NCI-H526 treated with DMSO at 0.1 percent for 48 hours (cell line): ENCODE measurements around the gene CEL.
"Not testable (repeated sequence)": the region's sequence is repeated elsewhere in the genome, so short reads cannot be mapped to it uniquely, and the experiment has no call there.

Experiments used
- DNase-seq: peaks from one replicate; lab custom pipeline; 2025; lab: John Stamatoyannopoulos, UW

The CEL gene

DNA sequence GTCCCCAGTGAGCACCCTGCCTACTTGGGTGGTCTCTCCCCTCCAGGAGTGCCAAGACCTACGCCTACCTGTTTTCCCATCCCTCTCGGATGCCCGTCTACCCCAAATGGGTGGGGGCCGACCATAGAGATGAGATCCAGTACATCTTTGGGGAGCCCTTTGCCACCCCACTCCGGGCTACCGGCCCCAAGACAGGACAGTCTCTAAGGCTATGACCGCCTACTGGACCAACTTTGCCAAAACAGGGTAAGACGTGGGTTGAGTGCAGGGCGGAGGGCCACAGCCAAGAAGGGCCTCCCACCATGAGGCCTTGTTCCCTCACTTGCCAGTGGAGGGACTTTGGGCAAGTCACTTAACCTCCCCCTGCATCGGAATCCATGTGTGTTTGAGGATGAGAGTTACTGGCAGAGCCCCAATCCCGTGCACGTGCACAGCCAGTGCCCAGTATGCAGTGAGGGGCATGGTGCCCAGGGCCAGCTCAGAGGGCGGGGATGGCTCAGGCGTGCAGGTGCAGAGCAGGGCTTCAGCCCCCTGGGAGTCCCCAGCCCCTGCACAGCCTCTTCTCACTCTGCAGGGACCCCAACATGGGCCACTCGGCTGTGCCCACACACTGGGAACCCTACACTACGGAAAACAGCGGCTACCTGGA lies 24.6 kb downstream of the CEL start:
- not testable (repeated sequence) for DNase-seq

DNA sequence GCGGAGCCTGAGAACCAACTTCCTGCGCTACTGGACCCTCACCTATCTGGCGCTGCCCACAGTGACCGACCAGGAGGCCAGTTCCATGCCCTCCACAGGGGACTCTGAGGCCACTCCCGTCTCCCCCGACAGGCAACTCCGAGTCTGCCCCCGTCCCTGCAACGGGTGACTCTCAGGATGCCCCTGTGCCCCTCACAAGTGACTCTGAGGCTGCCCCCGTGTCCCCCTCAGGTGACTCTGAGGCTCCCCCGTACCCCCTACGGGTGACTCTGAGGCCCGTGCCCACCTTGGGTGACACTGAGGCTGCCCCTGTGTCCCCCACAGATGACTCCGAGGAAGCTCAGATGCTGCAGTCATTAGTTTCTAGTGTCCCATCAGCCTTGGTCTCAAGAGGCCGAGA lies 25.1 kb downstream of the CEL start:
- no peak for DNase-seq

GRCh38 chr9:133087429-133088145 lies 25.8 kb downstream of the CEL start:
- no peak for DNase-seq

- DNase-seq, result no peak
Observed at GRCh38 chr9:133088146-133088750, 26.5 kb downstream of the CEL start.

DNA sequence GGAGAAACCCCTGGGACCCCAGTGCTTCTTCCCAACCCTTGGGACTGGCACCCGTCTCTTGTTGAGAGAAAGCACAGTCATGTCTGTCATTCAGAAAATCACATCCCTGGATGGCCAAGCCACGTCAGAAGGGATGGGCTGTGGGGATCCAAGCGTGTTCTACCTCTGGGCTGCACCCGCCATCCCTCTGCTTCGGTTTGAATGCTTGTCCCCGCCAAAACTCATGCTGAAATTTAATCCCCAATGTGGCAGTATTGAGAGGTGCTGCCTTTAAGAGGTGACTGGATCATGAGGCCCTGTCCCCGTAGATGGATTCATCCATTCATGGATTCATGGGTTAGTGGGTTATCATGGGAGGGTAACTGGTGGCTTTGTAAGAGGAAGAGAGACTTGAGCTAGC lies 27.0 kb downstream of the CEL start:
- no peak for DNase-seq

DNA sequence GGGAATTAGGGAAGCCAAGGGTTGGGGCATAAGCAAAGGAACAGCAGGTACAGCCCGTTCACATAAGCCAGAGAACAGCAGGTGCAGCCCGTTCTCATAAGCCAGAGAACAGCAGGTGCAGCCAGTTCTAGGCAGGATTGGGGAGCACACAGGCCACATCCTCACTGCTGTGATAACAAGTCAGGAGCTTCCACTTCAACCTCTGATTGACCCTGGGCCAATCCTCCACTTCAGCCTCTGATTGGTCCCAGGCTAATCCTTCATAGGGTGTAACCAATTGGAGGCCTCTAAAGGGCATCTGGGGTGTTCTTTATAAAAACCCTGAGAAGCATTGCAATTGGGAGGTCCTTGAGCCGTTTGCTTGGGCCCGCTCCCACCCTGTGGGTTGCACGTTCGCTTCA lies 27.5 kb downstream of the CEL start:
- DNase-seq, result no peak

- no peak for DNase-seq
Observed at GRCh38 chr9:133090187-133090586, 28.4 kb downstream of the CEL start.

- no peak for DNase-seq
Observed at GRCh38 chr9:133090752-133091385, 29.1 kb downstream of the CEL start.

DNA sequence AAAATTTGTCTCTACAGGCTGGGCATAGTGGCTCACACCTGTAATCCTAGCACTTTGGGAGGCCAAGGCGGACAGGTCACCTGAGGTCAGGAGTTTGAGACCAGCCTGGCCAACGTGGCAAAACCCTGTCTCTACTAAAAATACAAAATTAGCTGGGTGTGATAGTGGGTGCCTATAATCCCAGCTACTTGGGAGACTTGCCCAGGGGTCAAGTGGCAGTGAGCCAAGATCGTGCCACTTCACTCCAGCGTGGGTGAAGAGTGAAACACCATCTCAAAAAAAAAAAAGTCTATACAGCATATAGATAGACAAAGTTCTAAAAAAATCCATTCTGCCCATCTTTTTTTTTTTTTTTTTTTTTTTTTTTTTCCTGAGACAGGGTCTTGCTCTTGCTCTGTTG lies 32.6 kb downstream of the CEL start:
- DNase-seq, result not testable (repeated sequence)

DNA sequence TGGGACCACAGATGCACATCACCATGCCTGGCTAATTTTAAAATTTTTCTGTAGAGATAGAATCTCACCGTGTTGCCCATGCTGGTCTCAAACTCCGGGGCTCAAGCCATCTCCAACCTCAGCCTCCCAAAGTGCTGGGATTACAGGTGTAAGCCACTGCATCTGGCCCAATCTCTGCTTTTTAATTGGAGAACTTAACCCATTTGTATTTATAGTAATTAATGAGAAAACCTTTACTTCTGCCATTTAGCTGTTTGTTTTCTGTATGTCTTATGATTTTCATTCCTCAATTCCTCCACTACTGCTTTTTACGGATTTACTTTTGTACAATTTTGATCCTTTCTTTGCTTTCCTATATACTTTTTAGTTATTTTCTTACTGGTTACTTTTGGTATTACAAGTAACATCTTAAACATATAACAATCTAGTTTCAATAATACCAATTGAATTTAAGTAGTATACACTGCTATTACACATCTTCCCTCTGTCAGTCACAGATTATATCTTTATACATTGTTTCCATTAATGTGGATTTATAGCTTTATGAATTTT lies 33.1 kb downstream of the CEL start:
- no peak for DNase-seq

GRCh38 chr9:133098104-133098754 lies 36.4 kb downstream of the CEL start:
- DNase-seq, result no peak

- DNase-seq, result no peak
Observed at GRCh38 chr9:133098871-133099270, 37.1 kb downstream of the CEL start.

GRCh38 chr9:133099726-133100505 lies 38.1 kb downstream of the CEL start:
- no peak for DNase-seq

DNA sequence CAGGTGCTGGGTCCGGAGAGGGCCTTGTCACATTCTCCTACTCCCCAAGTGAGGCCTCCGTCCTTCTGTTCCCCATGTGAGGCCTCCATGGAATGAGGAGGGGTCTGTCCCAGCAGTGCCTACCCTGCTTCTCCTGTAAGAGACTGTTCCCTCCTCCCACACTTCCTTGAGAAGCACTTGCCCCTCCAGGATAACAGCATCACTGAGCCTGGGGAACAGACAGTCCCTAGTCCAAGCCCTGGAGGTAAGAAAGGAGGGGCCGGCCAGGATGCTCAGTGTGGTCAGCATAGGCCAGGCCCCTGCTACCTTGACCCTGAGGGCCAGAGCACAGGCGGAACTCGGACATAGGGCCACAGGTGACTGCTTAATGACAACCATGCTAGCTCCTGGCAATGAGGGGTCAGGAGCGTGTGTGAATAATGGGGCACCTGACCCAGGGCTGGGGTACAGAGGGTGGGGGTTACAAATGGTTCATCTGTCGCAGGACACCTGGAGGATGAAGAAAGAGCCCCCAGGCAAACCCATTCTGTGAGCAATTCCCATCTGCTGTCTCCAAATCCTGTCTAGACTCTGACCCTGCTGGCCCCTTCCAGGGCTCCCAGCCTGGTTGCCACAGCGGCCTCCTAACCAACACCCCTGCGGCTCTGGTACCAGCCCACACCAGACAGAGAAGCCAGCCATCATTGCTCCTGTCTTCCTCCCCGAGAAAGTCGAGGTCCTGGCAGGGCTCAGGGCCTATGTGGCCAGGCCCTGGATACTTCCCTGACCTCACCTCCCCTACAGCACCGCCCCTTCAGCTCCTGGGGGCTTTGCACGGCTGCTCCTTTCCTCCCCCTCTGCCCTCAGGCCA lies 39.0 kb downstream of the CEL start:
- DNase-seq, result no peak

DNA sequence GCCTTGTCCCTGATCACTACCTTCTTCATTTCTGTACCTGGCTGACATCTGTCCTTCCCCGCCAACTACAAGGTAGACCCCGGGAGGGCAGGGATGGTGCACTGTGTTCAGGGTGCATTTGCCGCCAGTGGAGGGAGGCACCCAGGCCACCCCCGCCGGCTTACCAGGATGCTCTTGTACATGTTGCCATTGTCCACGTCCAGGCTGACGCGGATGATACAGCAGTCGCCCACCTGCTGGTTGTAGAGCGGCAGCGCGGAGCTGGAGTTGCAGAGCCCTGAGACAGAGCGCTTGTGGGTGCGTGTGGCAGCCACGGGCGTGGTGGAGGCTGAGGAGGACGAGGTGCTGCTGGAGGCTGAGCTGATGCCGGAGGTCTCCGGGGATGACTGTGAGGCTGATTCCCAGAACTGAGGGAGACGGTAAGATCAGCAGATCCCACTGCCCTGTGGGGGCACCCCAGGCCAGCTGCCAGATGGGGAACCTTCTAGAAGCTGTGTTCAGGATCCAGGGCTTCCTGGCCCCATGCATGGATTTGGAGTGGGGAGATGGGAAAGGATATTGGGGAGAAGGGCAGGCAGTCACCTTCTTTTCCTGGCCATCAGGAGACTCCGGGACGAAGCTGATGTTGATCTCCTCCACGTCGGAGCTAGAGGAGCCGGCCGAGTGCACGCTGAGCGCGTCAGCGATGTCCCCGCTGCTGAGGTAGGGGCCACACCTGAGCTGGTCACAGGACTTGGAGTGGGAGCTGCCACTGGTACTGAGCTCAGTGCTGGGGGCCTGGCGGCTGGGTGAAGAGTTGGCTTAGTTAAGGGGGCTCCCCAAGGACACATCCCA lies 39.8 kb downstream of the CEL start:
- no peak for DNase-seq

DNA sequence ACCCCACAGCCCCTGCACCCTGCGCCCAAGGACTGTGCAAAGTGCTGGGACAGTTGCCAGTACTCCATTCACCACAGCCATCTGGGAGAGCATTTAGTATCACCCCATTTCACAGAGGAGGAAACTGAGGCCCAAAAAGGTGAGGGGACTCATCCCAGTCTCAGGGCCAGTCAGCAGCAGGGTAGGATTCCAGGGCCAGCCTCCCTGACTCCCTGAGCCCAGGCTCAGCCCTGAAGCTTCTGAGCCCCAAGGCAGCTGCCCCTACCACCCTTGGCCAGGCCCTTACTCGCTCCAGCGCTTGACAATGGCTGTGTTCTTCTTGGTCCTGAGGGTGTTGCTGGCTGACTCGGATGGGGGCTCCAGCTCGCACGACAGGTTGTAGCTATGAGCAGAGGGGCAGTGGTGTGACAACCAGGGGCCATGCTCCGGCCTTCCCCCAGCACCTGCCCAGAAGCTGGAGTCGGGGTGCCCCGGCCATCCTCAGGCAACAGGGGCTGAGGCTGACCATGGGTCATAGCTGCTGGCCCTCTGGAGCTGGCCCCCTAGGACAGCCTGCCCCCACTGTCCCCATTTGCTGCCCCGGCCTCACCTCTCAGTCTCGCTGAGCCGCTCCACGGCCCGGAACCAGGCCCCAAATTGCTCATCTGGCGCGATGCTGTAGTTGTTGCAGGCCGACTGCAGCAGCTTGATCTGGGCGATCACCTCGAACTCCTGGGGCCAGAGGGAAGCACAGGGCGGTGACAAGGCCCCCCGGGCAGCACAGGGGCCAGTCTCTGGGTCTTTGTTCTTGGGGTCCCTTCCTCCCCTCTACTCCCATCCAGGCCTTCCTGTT lies 40.6 kb downstream of the CEL start:
- DNase-seq, result no peak

DNA sequence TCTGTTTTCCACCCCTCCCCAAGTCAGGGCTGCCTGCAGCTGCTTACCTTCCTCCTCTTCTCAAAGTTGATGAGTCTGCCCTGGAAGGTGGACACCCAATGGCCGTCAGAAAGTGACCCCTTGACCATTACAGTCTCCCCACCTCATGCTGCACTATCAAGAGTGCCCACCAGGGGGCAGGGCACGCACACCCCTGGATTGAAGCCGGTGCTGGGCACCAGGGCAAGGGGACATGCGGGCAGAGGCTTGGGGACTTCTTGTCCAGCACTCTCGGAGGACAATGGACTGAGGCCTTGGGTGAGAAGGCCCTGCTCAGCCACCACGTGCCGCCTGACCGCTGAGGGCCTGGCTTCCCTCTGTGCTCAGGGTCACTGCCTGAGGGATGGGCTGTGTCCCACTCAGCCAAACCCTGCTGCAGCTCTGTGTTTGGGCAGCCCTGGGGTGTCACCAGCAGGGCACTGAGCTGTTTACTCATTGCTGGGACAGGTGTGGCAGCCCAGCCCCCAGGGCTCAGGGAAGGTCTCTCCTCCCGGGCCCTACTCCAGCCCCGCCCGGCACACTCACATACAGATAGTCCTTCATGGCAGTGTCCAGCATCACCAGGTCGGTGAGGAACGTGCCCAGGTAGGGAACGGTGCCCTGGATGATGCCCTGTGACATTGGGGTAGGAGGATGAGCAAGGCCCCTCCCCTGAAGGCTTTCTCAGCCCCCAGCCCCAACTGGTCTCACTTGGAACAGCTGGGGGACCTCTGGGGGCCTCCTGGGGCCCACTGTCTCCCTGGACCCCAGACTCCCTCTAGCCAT lies 41.6 kb downstream of the CEL start:
- DNase-seq, result no peak
